HepG2 (cell line): ENCODE results near the gene SERBP1. TPM values are rescaled to one million over a fixed set of nuclear protein-coding genes. Genes with fewer than 3 reads are reported as not detected.

Source experiments
- ATAC-seq: fragments of 200-7000 bp; cut with Tn5 transposase; 3 replicates; pipeline ENCODE4 v1.9.1; 2020; ENCODE audit warnings: mild to moderate bottlenecking, moderate library complexity
- BruUV-seq: library from RNA; stranded (reverse); fragments of 400-500 nt; replicated peaks from 2 replicates; lab custom pipeline; 2021; lab: Mats Ljungman, UMichigan
- CTCF ChIA-PET: fragments of 300-600 bp; formaldehyde crosslinking; extraction: SDS; loops from one replicate; lab custom pipeline; 2021; ENCODE audit warnings: low total read pairs, inconsistent platforms, low intra/inter-chr PET ratio; lab: Yijun Ruan, JAX
- POLR2A ChIA-PET: fragments of 350-600 bp; sonication (Branson Sonifier 250); formaldehyde crosslinking; loops from one replicate; lab custom pipeline; 2020; ENCODE audit warnings: antibody characterized with exemption, inconsistent platforms; lab: Yijun Ruan, JAX
- DNase-seq: peaks from one replicate; pipeline ENCODE4 v3.0.0-alpha.2; 2015; ENCODE audit warnings: low spot score
- FAIRE-seq: peaks from 3 replicates; lab custom pipeline; 2011; peaks lifted over from hg19 to GRCh38; lab: Jason Lieb, UNC
- H2AFZ ChIP-seq: one replicate; pipeline ENCODE4 v1.6.1; 2011; ENCODE audit warnings: low read length, inconsistent platforms
- H3K27ac ChIP-seq: fragments of 300-600 bp; 3 replicates; pipeline ENCODE4 v1.8.0; 2011; ENCODE audit warnings: mixed run types, mild to moderate bottlenecking, mixed read lengths, low read length, inconsistent platforms; ENCODE audit not compliant: insufficient read depth; ENCODE audit errors: extremely low read length
- H3K27me3 ChIP-seq, 2 experiments: fragments of 200-600 bp in 1 of 2; 2 replicates in 1 of 2; 3 replicates in 1 of 2; pipeline versions ENCODE4 v1.6.0 to v1.8.0; 2011; ENCODE audit warnings: low read length in 2 of 2, mild to moderate bottlenecking in 2 of 2, moderate library complexity in 2 of 2, inconsistent platforms in 1 of 2; ENCODE audit not compliant: insufficient read depth in 2 of 2, control insufficient read depth in 1 of 2
- H3K36me3 ChIP-seq, 2 experiments: fragments of 200-600 bp in 1 of 2; replicated peaks in 1 of 2; 2 replicates in 1 of 2; 3 replicates in 1 of 2; pipeline versions ENCODE4 v1.5.1 to v1.8.0; 2011; ENCODE audit warnings: low read length in 2 of 2, inconsistent platforms in 1 of 2; ENCODE audit not compliant: insufficient read depth in 2 of 2, control insufficient read depth in 1 of 2
- H3K4me1 ChIP-seq: 2 replicates; pipeline ENCODE4 v1.5.1; 2012; ENCODE audit warnings: low read length, inconsistent platforms; ENCODE audit not compliant: insufficient read depth
- H3K4me2 ChIP-seq: 2 replicates; pipeline ENCODE4 v1.6.0; 2011; ENCODE audit warnings: low read depth, low read length, inconsistent platforms
- H3K4me3 ChIP-seq, 3 experiments: fragments of 200-600 bp in 1 of 3; sonication (generic), shearing (Covaris generic) in 1 of 3; replicated peaks in 1 of 3; 2 replicates each; pipeline ENCODE4 v1.5.1; 2011 to 2016; ENCODE audit warnings: low read length in 3 of 3, inconsistent platforms in 2 of 3, low read depth in 2 of 3, mild to moderate bottlenecking in 2 of 3, control low read depth in 1 of 3, mixed read lengths in 1 of 3; ENCODE audit not compliant: insufficient read depth in 1 of 3
- H3K79me2 ChIP-seq: one replicate; pipeline ENCODE4 v1.6.1; 2011; ENCODE audit warnings: low read length, inconsistent platforms; ENCODE audit not compliant: insufficient read depth
- H3K9ac ChIP-seq: 2 replicates; pipeline ENCODE4 v1.6.0; 2011; ENCODE audit warnings: mild to moderate bottlenecking, low read depth, low read length, inconsistent platforms; ENCODE audit not compliant: insufficient read depth
- H3K9me3 ChIP-seq: 2 replicates; pipeline ENCODE4 v1.5.1; 2012; ENCODE audit warnings: mild to moderate bottlenecking, low read length
- H4K20me1 ChIP-seq: 2 replicates; pipeline ENCODE4 v1.6.0; 2011; ENCODE audit warnings: inconsistent platforms, mild to moderate bottlenecking, low read length, moderate library complexity; ENCODE audit not compliant: insufficient read depth
- ATM ChIP-seq: fragments of 450-650 bp; IDR thresholded peaks from 2 replicates; pipeline ENCODE4 v1.7.1; 2017; ENCODE audit warnings: mild to moderate bottlenecking, borderline replicate concordance
- HDAC6 ChIP-seq: fragments of 200-600 bp; sonication (generic); IDR thresholded peaks from 2 replicates; pipeline ENCODE4 v1.7.0; 2017; ENCODE audit warnings: mild to moderate bottlenecking, antibody characterized with exemption, low read length, low read depth
- HOXA5 ChIP-seq: sonication (generic); formaldehyde crosslinking; IDR thresholded peaks from 2 replicates; pipeline ENCODE4 v1.4.0; 2020; ENCODE audit warnings: missing genetic modification reagents
- MYNN ChIP-seq: sonication (generic); formaldehyde crosslinking; IDR thresholded peaks from 2 replicates; pipeline ENCODE4 v1.4.0; 2020; ENCODE audit warnings: mild to moderate bottlenecking, low read depth, missing genetic modification reagents
- PBX3 ChIP-seq: sonication (generic); formaldehyde crosslinking; IDR thresholded peaks from 2 replicates; pipeline ENCODE4 v1.8.1; 2023; ENCODE audit warnings: missing genetic modification reagents, inconsistent platforms, borderline replicate concordance
- POLR2A ChIP-seq, 2 experiments: IDR thresholded peaks; 2 replicates each; pipeline ENCODE4 v1.6.1; 2011; ENCODE audit warnings: low read depth in 2 of 2, low read length in 2 of 2, mild to moderate bottlenecking in 1 of 2, moderate library complexity in 1 of 2; ENCODE audit not compliant: insufficient read depth in 1 of 2
- REST ChIP-seq, 2 experiments: IDR thresholded peaks; 2 replicates each; pipeline ENCODE4 v1.6.1; 2011 to 2012; ENCODE audit warnings: low read length in 2 of 2, borderline replicate concordance in 1 of 2, low read depth in 1 of 2, mild to moderate bottlenecking in 1 of 2, moderate library complexity in 1 of 2
- ZBTB33 ChIP-seq: sonication (generic); formaldehyde crosslinking; IDR thresholded peaks from 2 replicates; pipeline ENCODE4 v1.4.0; 2020; ENCODE audit warnings: missing genetic modification reagents
- ZNF781 ChIP-seq: sonication (generic); formaldehyde crosslinking; IDR thresholded peaks from 2 replicates; pipeline ENCODE4 v1.5.1; 2020; ENCODE audit warnings: borderline replicate concordance, mild to moderate bottlenecking, missing genetic modification reagents; ENCODE audit errors: not compliant biosample characterization
- WGBS: methylation state at CpG from one replicate; pipeline ENCODE4 v1.1.6; 2017; ENCODE audit warnings: low lambda C conversion rate; 5-methylcytosine and 5-hydroxymethylcytosine counted together
- in situ Hi-C: cut with HindIII; loops from 2 replicates; pipeline ENCODE4 v1.10.0; 2017; ENCODE audit warnings: low pct_unique_long_range_greater_than_20kb; ENCODE audit not compliant: extremely low pct_ligation_motif_present
- intact Hi-C: fragments of 100-400 bp; cut with micrococcal nuclease; formaldehyde crosslinking; loops from one replicate; pipeline ENCODE4 v1.10.0; 2022; ENCODE audit not compliant: unreplicated experiment
- polyA plus RNA-seq, 8 experiments: library from polyadenylated mRNA; depleted of rRNA in 3 of 8; stranded (reverse) in 7 of 8; unstranded in 1 of 8; fragments of >200 nt; fragmentation: Illumina TruSeq in 4 of 8; extraction: Trizol in 4 of 8; gene quantifications; 2 replicates each; pipeline versions ENCODE4 v1.2.1 to v1.2.3, GENCODE V29; 2011 to 2016; ENCODE audit warnings: low read depth in 4 of 8, missing spikeins in 1 of 8, mixed read lengths in 1 of 8; ENCODE audit not compliant: insufficient read depth in 1 of 8
- total RNA-seq, 5 experiments: library from RNA; depleted of rRNA; stranded (reverse); fragments of >200 nt; fragmentation: Illumina TruSeq; extraction: Trizol; gene quantifications; 2 replicates each; pipeline ENCODE4 v1.2.3, GENCODE V29; 2016; ENCODE audit warnings: low read depth in 1 of 5

Gene SERBP1
- total and polyA plus RNA-seq, 2 of the 13 experiments (the other 11 are each of a cell fraction or from before 2014, with no cell fraction given), result 175 to 281 TPM

DNA sequence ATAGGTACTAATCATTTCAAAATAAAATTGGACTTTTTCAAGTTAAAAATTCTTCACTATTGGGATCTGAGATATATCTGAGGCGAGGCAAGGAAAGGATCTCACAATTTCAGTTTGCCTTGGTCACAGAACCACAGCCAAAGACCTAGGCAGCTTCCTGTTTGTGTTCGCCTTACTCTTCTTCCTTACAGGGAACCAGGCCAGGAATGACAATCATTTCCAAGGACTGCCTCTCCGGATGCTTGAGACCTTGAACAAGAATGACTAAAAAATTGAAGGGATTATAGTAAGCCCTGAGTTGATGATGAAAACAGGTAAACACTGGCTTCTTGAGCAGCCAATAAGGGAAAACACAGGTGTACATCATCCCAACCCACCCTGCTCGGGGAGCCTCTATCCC lies 35.2 kb upstream of the SERBP1 start:
- H3K36me3 ChIP-seq, result no peaks in the 10 kb centered on the region
- CTCF ChIA-PET, result no interaction called here
- no peak overlapping the region for H3K4me3 ChIP-seq
- 12% methylated on average over 4 of the region's 4 CpGs for WGBS
- TF ChIP-seq ZNF781 (CRISPR knock-in tag), result no peak
- no peak for TF ChIP-seq ZBTB33
- H3K27me3 ChIP-seq, result peaks cover 0 to 15% of the 10 kb centered on the region in 2 experiments; a peak in 1 of 5 replicates
- in situ Hi-C loops (no loop called here), intact Hi-C loops (no loop called here)
- H3K4me1 ChIP-seq, result no peaks in the 10 kb centered on the region
- H3K9ac ChIP-seq, result no peak overlapping the region
- no TSS peak for BruUV-seq
- ATAC-seq (no peak), FAIRE-seq (no peak), DNase-seq (no peak)
- H3K79me2 ChIP-seq, result no peaks in the 10 kb centered on the region
- H2AFZ ChIP-seq, result no peak overlapping the region
- H4K20me1 ChIP-seq, result no peaks in the 10 kb centered on the region
- no peak overlapping the region for H3K4me2 ChIP-seq
- no peaks in the 10 kb centered on the region for H3K9me3 ChIP-seq
- no peak overlapping the region for H3K27ac ChIP-seq
- POLR2A ChIA-PET, result no interaction called here

- FAIRE-seq (no peak), DNase-seq (no peak), ATAC-seq (no peak)
- Histone ChIP-seq H3K9me3 (no peaks in the 10 kb centered on the region), H3K36me3 (no peaks in the 10 kb centered on the region), H3K9ac (no peak overlapping the region), H4K20me1 (no peaks in the 10 kb centered on the region), H3K4me3 (no peak overlapping the region), H3K4me2 (no peak overlapping the region), H3K79me2 (no peaks in the 10 kb centered on the region), H3K27ac (no peak overlapping the region), H3K4me1 (no peaks in the 10 kb centered on the region), H2AFZ (no peak overlapping the region), H3K27me3 (peaks cover 0 to 15% of the 10 kb centered on the region in 2 experiments; a peak in 1 of 5 replicates)
- ChIA-PET POLR2A (no interaction called here), CTCF (no interaction called here)
- intact Hi-C loops, result no loop called here
- in situ Hi-C loops, result no loop called here
- BruUV-seq, result no TSS peak
- 29% methylated on average over 5 of the region's 5 CpGs for WGBS
- TF ChIP-seq HOXA5 (CRISPR knock-in tag) (no peak), MYNN (CRISPR knock-in tag) (no peak), ATM (no peak), PBX3 (CRISPR knock-in tag) (no peak), HDAC6 (no peak), REST (IDR thresholded peaks at IDR 0.05; ENCODE audit: borderline replicate concordance in 1 of 2, low read depth in 1 of 2, low read length in 2 of 2) (no peak), POLR2A (IDR thresholded peaks at IDR 0.05; ENCODE audit: insufficient read depth in 1 of 2, low read depth in 2 of 2, low read length in 2 of 2) (no peak)
Measured at GRCh38 chr1:67464746-67465145, 34.5 kb upstream of the SERBP1 start.
